Progenitor cell of endocrine pancreas (in vitro differentiated cells): ENCODE data around the gene NBPF12. TPM values are rescaled to one million over a fixed set of nuclear protein-coding genes. Genes with fewer than 3 reads are reported as not detected.
"Not testable (repeated sequence)": the region's sequence is repeated elsewhere in the genome, so short reads cannot be mapped to it uniquely, and the experiment has no call there.

Experiments
- DNase-seq: peaks from one replicate; pipeline ENCODE4 v3.0.0; 2021; ENCODE audit warnings: low spot score; ENCODE audit not compliant: unreplicated experiment
- H3K27ac Mint-ChIP-seq: 2 replicates; pipeline ENCODE4 v1.8.0; 2021; ENCODE audit warnings: mild to moderate bottlenecking, moderate library complexity, mixed read lengths
- H3K27me3 Mint-ChIP-seq: 2 replicates; pipeline ENCODE4 v1.8.0; 2021; ENCODE audit warnings: mixed read lengths
- H3K36me3 Mint-ChIP-seq: 2 replicates; pipeline ENCODE4 v1.8.0; 2022; ENCODE audit warnings: mixed read lengths; ENCODE audit not compliant: insufficient read depth
- H3K4me1 Mint-ChIP-seq: 2 replicates; pipeline ENCODE4 v1.8.0; 2021; ENCODE audit warnings: low read depth, mixed read lengths
- H3K4me3 Mint-ChIP-seq: 2 replicates; pipeline ENCODE4 v1.8.0; 2021; ENCODE audit warnings: low read depth, mild to moderate bottlenecking, moderate library complexity, mixed read lengths
- H3K9me3 Mint-ChIP-seq: 2 replicates; pipeline ENCODE4 v1.8.0; 2021; ENCODE audit warnings: low read depth, mixed read lengths
- long read RNA-seq: library from polyadenylated mRNA; unstranded; transcript quantifications from one replicate; pipeline ENCODE4 v2.0.0, GENCODE V29; 2020
- total RNA-seq: library from RNA; stranded (reverse); gene quantifications from 2 replicates; pipeline ENCODE4 v1.2.1, GENCODE V29; 2021

Gene NBPF12
- total RNA-seq: 22.5 TPM in 2 replicates
- long read RNA-seq, partial matches to known transcripts: 15 of 38 reads
- long read RNA-seq, other reads (novel, unspliced or antisense): 23 of 38 reads

- not testable (repeated sequence) for H3K27me3 Mint-ChIP-seq, H3K9me3 Mint-ChIP-seq, H3K4me1 Mint-ChIP-seq, H3K36me3 Mint-ChIP-seq
- DNase-seq: peak; percentile 74
- Mint-ChIP-seq H3K4me3 (peak within 1 kb of the TSS; percentile 89), H3K27ac (peak within 1 kb of the TSS; percentile 96)
These were observed at the start of gene NBPF12 for GRCh38 chr1:146938242-146938902. Gene NBPF12, plus strand, starts transcription at chr1:146938324. Its CDS starts 21,820 bp downstream, at chr1:146960144.

GRCh38 chr1:146891355-146891754 lies 46.8 kb upstream of the NBPF12 start:
- DNase-seq, H3K9me3 Mint-ChIP-seq, H3K27ac Mint-ChIP-seq, H3K36me3 Mint-ChIP-seq, H3K4me1 Mint-ChIP-seq, H3K27me3 Mint-ChIP-seq, H3K4me3 Mint-ChIP-seq: not testable (repeated sequence)

- H3K27me3 Mint-ChIP-seq, H3K9me3 Mint-ChIP-seq, H3K27ac Mint-ChIP-seq, H3K36me3 Mint-ChIP-seq, H3K4me3 Mint-ChIP-seq, H3K4me1 Mint-ChIP-seq, DNase-seq: not testable (repeated sequence)
These were observed 45.8 kb upstream of the NBPF12 start for GRCh38 chr1:146892331-146892730.

GRCh38 chr1:146907565-146908261 lies 30.4 kb upstream of the NBPF12 start:
- not testable (repeated sequence) for H3K27ac Mint-ChIP-seq, H3K27me3 Mint-ChIP-seq

GRCh38 chr1:146912975-146913374 lies 25.1 kb upstream of the NBPF12 start:
- H3K36me3 Mint-ChIP-seq, H3K4me3 Mint-ChIP-seq, H3K9me3 Mint-ChIP-seq, H3K27ac Mint-ChIP-seq, H3K4me1 Mint-ChIP-seq, H3K27me3 Mint-ChIP-seq, DNase-seq: not testable (repeated sequence)

More at GRCh38 chr1:146907565-146908261, 30.4 kb upstream of the NBPF12 start:
- not testable (repeated sequence) for H3K36me3 Mint-ChIP-seq, H3K9me3 Mint-ChIP-seq, DNase-seq, H3K4me1 Mint-ChIP-seq, H3K4me3 Mint-ChIP-seq

GRCh38 chr1:146920811-146921210 lies 17.3 kb upstream of the NBPF12 start:
- H3K27me3 Mint-ChIP-seq: not testable (repeated sequence)

GRCh38 chr1:146922614-146923013 lies 15.5 kb upstream of the NBPF12 start:
- not testable (repeated sequence) for DNase-seq

More at GRCh38 chr1:146920811-146921210, 17.3 kb upstream of the NBPF12 start:
- not testable (repeated sequence) for H3K4me1 Mint-ChIP-seq, H3K27ac Mint-ChIP-seq, H3K4me3 Mint-ChIP-seq, DNase-seq, H3K9me3 Mint-ChIP-seq, H3K36me3 Mint-ChIP-seq

GRCh38 chr1:146924106-146924505 lies 14.0 kb upstream of the NBPF12 start:
- not testable (repeated sequence) for H3K27ac Mint-ChIP-seq, H3K4me1 Mint-ChIP-seq, H3K27me3 Mint-ChIP-seq, DNase-seq, H3K9me3 Mint-ChIP-seq, H3K36me3 Mint-ChIP-seq, H3K4me3 Mint-ChIP-seq

More at GRCh38 chr1:146922614-146923013, 15.5 kb upstream of the NBPF12 start:
- H3K27ac Mint-ChIP-seq, H3K36me3 Mint-ChIP-seq, H3K9me3 Mint-ChIP-seq, H3K4me3 Mint-ChIP-seq, H3K4me1 Mint-ChIP-seq, H3K27me3 Mint-ChIP-seq: not testable (repeated sequence)

GRCh38 chr1:146926413-146926812 lies 11.7 kb upstream of the NBPF12 start:
- DNase-seq, H3K36me3 Mint-ChIP-seq, H3K9me3 Mint-ChIP-seq, H3K27ac Mint-ChIP-seq, H3K4me1 Mint-ChIP-seq, H3K4me3 Mint-ChIP-seq, H3K27me3 Mint-ChIP-seq: not testable (repeated sequence)

GRCh38 chr1:146930225-146930624 lies 7.9 kb upstream of the NBPF12 start:
- not testable (repeated sequence) for H3K4me1 Mint-ChIP-seq, DNase-seq, H3K27me3 Mint-ChIP-seq, H3K9me3 Mint-ChIP-seq, H3K27ac Mint-ChIP-seq, H3K4me3 Mint-ChIP-seq, H3K36me3 Mint-ChIP-seq

GRCh38 chr1:146934390-146935223 lies 3.5 kb upstream of the NBPF12 start:
- not testable (repeated sequence) for H3K4me3 Mint-ChIP-seq, H3K9me3 Mint-ChIP-seq, DNase-seq, H3K27me3 Mint-ChIP-seq, H3K4me1 Mint-ChIP-seq, H3K36me3 Mint-ChIP-seq, H3K27ac Mint-ChIP-seq

GRCh38 chr1:146937462-146937861 lies 662 bp upstream of the NBPF12 start:
- H3K36me3 Mint-ChIP-seq, H3K4me1 Mint-ChIP-seq, H3K27ac Mint-ChIP-seq, DNase-seq, H3K9me3 Mint-ChIP-seq, H3K27me3 Mint-ChIP-seq: not testable (repeated sequence)
- peak overlapping the region; percentile 24 for H3K4me3 Mint-ChIP-seq
